GM18909 (cell line): ENCODE data around the gene GRIP1.

Source experiments
- ATAC-seq: cut with Tn5 transposase; IDR thresholded peaks from one replicate; pipeline ENCODE4 v1.9.1; 2021; ENCODE audit warnings: mild to moderate bottlenecking; ENCODE audit not compliant: unreplicated experiment, poor library complexity

GRIP1 gene

DNA sequence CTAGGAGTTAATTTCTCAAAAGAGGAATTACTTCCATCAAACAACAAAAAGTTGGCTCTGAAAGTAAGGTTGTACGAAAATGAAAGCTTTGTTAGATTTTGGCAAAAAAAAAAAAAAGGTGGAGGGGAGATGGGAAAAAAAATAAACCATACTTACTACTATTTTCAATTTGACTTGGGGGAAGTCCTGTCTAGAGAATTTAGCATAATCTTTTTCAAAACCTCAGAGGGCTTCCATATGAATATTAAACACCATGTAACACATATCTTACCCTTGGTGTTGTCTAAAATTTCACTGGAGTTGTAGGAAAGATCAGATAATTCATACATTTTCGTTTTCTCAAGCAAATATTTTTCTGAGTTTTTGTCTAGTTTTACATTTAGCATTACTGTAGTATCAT lies 17.5 kb downstream of the GRIP1 start:
- no peak for ATAC-seq

DNA sequence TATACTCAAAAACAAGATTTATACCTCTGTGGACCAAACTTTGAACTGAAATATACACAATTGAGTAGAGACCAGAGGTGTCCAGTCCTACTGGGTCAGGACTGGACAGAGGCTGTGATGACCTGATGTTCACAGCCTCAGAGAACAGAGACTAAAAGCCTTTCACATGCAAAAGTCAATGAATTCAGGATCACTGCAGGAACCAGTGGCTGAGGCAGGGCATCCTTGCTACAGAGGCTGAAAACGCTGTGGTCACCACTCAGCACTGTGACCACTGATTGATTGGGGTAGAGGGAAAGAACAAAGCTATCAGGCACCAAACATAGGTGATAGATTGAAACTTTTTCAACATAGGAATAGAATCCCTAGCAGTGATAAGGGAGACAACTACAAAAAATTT lies 25.1 kb downstream of the GRIP1 start:
- ATAC-seq: no peak

DNA sequence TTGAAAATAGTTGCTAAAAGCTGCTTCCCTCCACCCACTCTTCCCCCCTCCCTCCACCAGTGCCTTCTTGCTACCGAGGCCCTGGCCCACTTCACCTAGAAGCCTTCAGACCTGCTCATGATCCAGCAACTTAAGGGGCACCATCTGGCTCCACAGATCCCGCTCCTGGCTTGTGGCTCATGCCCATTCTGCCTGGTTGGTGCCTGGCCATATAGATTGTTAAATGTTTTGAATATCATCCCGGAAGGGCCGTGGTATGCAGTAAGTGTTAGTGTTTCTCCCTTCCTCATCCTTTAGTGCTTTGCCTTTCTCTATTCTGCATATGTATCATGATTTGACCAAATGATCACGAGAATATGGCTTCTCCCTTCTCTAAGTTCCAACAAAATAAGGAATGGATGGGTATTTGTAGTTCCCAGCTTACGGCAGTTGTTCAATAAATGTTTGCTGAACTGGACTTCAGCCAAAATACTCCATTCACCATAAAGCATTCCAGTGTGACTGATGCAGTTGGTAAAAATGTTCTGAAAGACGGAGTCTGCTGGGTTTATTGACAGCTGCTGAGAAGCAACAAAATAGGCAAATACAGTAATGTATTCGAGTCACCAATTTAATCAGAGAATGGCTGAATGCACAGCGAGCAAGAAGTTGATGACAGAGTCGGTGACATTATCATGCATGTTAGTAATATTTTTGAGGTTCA lies 30.7 kb downstream of the GRIP1 start:
- ATAC-seq: no peak

DNA sequence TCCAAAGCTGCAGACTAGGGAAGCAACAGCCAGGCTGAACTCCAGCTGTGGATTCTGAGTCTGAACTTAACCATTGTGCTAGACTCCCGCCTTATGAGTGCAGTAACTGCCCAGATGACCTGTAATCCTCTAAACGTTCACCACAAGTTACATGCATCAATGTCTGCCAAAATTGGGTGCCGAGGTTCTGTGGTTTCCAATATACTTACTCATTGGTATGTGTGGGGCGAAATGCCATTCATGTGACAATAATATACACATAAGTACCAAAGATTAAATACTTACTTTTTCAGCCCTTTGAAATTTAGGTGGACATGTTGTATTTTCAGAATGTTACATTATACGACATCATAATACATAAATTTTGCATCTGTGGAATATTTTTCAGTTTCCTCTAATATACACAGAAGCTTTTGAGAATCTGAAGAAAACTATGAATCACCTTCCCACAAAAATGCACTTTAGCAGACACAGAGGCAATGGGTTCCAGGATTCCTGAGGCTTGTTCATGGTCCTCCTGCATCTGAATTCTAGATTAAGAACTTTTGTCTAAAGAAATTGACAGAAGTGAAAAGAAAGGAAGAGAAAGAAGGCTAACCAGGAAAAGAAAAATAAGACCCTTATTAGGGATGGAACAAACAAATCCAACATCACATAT lies 31.7 kb downstream of the GRIP1 start:
- no peak for ATAC-seq

DNA sequence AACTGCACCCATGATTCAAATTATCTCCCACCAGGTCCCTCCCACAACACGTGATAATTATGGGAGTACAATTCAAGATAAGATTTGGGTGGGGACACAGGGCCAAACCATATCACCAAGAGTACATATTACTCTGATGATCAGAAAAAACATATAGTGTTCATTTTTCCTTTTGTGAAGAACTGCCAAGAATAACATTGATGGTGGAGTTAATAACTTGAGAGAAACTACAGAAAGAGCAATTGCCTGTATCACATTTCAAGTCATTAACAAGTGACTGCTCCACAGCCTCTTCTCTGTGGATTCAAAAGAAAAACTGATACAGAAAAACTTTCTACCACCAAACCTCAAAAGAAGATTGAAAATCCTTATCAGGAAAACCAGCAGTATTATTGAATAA lies 34.7 kb downstream of the GRIP1 start:
- ATAC-seq: no peak

DNA sequence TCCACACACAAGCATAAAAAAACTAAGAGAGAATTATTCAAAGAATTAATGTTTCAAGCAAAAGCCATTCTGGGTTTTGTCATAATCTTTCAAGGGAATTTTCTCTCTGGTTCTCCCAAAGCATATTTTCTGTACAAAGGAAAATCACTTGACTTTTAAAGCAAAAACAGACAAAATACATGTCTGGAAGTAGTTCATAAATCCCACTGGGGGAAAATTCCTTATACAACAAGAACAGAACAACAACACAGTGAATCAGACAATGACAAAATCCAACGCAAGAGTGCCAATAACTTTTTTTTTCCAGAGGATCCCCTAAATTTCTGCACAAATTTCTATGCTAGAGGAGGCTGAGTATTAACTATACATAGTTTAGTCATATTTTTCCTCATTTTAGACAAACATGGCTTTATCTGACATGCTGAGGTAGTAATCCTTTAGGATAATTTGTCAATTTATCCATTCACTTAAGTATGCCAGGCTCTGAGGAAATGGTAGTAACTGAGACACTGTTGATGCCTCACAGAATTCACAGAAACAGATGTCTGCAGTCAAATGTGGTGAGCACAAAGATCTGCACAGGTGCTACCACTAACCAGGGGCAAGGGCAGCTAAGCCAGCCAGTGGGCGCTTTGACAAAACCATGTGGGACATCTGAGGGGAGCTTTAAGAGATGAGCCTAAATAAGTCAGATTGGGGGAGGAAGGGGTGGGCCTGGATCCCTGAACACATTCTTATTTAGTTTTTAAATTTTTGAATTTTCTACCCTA lies 38.0 kb downstream of the GRIP1 start:
- no peak for ATAC-seq

DNA sequence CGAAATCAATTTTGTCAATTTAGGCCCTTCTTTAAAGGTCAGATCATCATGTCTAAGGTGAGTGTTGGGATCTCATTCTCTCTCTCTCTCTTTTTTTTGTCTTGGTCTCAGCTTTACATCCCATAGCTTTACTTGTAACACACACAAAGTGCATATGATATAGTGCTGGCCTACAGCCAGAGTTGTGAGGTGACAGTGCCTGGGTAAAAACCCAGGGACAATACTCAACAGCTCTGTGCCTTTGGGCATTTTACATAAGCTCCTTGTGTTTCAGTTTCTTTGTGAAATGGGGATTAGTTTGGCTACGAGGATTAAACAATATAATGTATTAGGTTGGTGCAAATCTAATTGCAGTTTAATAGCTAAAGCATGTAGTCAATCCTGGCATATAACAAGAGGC lies 40.2 kb downstream of the GRIP1 start:
- ATAC-seq: no peak

DNA sequence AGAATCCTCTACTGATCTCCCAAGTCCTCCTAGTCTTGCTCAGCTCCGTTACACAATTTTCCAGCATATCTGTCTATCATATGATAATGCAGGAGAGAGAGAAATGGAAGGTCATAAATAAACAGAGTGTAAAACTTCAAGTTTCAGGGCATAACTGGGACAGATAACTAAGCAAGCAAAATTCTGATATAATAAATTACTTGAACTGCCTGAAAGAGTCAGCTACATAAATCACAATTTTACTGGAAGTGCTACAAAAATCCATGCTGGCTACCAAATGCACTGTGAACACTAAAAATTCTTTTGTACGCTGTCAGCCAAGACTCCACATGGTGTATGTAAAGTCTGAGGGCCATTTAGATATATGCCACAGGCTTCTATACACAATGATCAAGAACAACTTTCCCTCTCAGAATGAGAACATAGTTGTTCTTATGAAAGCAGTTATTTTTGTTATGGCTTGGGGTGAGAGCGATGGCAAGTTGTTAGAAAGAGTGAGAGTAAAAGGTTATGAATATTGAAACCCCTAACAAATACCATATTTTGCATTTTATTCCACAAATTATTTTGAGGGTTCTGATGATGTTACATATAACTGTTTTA lies 41.1 kb downstream of the GRIP1 start:
- no peak for ATAC-seq

DNA sequence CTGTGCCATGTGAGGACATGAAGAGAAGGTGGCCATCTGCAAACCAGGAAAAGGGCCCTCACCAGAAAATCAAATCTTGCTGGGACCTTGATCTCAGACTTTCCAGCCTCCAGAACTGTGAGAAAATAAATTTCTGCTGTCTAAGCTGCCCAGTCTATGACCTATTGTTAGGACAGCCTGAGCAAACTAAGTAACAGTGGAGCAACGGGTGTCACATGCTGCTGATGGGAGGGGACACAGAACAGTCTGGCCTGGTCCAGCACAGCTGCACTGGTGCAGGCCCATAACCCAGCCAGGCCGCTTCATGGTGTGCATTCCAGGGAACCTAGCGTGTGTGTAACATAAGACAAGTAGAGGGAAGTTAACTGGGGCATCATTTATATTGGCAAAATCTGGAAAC lies 42.1 kb downstream of the GRIP1 start:
- ATAC-seq: no peak

DNA sequence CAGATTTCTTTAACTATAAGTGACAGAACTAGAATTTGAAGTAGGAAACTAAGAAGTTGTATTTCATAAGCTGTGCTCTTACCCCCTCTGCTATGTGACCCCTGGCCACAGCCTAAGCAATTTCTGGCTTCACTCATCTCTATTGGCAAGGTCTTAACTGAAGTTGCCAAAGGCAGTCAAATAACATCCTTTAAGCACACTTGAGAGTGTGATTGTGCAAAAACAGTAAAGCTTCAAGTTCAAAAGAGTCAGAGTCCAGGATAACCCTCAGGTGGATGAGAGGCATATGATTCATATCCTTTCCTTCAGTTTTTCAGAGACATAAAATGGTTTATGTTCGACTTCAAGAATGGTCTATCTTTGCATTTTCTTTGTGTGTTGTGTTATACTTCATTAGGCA lies 45.2 kb downstream of the GRIP1 start:
- ATAC-seq: no peak

DNA sequence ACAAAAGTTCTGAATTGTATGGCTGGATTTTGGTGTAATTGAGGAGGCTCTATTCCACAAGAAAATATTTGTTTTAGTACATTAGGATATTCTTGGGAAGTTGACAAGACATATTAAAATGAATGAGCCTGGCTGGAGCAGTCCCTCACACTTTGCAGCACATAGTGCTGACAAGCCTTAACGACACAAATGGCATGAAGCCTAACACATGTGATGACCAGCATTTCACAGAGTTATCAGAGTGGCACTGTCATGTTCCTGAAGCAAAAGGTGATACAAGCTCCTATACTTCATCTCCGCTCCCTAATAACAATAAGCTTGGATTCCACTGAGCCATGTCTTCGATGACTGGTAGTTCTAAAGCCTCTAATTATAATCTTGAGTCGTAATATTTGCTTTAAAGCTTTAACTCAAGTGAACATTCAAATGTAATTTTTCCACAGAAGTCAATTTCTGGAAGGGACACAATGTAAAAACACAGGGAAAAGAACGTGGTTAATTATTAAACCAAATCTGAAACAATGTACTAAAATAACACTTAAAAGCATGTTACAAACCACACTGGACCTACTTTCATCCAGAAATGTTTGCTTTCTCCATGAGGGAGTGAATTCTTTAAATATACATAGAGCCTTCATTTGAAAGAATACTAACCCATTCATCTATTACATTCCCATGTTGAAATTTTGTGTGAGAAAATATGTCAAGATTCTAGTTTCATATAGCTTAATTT lies 49.6 kb downstream of the GRIP1 start:
- no peak for ATAC-seq

DNA sequence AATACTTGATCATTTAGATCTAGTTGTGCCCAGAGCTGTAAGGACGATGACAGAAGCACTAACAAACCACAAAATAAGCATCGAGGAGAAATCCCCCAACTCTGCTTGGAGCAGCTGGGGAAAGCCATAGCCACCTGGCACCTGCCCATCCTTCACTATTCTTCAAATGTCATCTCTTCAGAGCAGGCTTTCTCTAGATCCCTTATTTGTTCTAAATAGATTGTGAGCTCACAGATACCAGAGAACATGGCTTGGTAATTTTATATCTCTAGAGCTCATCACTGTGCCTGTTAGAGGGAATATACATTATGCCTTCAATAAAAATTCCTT lies 50.9 kb downstream of the GRIP1 start:
- no peak for ATAC-seq

DNA sequence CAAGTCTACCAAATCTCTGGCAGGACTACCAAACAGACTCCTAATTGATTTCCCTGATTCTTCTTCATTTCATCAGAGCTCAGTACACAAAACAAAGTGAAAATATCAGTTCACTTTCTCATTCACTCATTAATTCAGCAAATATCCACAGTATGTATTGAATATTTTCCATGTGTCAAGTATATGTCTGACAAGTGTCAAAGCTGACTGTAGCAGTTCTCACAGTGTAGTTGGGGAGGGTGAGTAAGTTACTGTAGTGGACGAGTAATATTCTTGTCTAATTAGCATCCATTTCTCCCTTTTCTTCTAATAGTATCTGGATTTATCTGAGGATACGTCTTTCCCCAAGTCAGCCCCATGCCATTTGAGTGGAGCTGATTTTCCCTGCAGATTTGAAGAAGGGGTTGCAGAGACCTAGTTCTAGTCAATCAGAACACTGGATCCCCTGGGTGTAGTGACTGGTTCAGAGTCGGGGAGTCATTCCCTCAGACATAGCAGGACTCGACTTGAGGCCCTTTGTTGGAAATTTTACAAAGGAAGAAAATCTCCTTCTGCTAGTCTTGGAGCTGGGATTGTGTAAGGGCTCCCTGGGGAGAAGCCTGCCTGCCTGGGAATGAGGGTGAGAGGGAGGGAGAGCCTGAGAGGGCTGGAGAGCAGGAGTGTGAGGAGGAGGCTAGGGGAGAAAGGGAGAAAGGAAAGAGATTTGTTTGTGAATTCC lies 51.4 kb downstream of the GRIP1 start:
- no peak for ATAC-seq

DNA sequence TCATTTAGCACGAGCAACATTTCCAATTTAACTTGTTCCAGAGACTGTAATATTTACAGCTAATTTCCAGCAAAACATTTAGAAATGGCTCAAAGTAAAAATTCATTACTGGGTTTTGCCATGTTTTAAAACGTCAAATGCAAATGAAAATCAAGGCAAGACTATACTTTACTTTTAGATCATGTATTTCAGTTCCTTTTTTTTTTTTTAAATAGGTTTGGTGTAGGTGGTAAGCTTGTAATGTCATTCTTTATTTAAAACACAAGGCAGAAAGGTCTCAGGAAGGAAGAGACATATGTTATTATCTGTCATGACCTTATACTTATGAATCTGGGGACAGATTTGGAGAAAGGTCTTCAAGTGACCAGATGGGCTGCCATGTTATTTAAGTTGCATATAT lies 54.1 kb downstream of the GRIP1 start:
- peak; percentile 60 for ATAC-seq

DNA sequence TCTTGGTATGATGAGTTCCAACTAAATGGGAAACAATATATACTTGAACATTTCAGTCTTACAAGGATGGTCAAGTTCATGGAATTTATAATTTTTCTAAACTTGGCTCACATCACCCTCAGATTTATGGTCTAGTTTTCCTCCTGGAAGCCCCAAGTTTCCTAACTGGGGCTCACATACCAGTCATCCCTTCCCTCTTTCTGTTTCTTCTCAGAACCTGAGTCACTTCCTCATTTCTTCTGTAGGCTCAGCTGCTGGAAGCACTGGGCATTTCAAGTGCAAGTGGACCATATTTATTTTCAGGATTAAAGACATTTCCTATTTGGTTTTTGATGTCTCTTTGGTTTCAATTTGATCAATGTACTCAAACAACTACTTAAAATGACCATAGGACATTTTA lies 55.4 kb downstream of the GRIP1 start:
- no peak for ATAC-seq

DNA sequence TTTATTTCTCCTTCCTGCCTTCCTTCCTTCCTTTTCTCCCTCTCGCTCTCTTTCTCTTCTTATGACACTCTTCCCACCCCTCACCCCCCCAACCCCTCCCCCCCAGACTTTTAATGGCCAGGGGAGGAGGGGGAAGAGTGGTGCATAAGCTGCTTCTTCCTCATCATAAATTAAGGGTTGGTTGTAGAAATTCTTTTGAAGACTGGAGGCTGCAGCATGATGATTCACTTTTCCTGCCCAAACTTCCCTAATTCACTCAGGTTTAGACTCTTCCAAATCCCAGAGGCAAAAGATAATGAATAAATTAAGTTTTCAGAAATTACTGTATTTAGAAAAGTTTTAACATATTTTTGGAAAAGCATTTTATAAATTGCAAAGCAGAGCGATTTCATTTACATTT lies 58.2 kb downstream of the GRIP1 start:
- no peak for ATAC-seq

DNA sequence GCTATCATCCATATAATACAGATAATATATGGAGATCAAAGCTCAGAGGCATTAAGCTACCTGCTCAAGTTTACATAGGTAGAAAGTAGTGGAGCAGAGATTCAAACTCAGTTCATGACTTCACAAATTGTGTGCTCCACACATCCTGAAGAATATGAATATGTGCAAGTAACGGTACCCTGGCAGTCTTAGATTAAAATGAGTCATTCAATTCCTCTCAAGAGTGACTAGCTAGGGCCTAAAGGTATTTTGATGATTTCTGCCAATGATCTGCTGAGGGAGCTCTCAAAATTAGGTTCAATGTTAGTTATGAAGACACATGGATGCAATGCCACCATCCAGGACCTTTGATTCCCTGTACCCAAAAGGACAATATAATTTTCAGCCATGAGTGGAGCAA lies 58.9 kb downstream of the GRIP1 start:
- no peak for ATAC-seq

DNA sequence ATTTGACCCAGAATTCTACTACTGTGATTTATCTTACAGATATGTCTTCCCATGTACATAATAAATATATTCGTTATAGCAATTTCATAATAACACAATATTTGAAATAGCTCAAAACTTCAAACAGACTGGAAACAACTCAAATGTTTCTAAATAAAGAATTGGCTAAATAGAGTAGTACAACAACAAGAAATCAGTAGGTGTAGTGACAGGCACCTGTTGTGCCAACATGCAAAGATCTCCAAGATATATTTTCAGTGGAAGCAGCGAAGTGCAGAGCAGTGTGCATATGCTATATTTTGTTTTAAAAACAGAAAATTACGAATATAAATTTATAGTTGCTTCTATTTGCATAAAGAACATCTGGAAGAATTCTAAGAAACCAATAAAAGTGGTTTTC lies 60.9 kb downstream of the GRIP1 start:
- no peak for ATAC-seq

DNA sequence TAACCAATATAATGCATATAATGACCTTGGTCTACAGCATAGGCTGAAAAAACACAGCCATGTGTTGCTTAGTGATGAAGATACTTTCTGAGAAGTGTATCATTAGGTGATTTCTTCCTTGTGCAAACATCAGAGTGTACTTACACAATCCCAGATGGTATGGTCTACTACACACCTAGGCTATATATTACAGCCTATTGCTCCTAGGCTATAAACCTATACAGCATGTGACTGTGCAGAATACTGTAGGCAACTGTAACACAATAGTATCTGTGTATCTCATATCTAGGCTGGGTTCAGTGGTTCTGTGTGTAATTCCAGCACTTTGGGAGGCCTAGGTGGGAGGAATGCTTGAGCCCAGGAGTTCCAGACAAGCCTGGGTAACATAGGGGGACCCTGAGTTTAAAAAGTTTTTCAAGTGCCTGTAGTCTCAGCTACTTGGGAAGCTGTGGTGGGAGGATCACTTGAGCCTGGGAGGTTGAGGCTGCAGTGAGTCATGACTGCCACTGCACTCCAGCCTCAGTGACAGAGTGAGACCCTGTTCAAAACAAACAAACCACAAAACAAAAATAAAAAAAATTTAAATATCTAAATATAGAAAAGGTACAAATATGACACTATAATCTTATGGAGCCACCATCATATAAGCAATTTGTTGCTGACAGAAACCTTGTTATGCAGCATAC lies 66.6 kb downstream of the GRIP1 start:
- no peak for ATAC-seq

DNA sequence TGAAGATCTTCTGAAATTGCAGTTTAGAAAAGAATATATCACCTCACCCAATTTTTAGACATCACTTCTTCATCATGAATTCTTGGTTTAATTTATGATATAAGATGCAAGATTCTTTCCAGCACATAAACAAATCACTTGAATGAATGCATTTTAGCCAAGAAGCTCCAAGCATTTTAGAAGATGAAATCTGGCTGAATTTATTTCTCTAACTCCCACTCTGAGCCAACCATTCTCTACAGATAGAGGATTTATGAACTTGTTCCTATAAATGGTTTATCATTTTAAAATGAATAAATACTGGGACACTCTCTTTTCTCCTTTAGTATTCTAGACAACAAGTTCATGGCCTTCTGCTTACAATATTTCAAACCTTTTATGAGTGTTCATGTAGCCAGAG lies 71.7 kb downstream of the GRIP1 start:
- no peak for ATAC-seq
